PFSK-1 (cell line): ENCODE results near the gene RTN4RL2.

Source experiments
- POLR2AphosphoS5 ChIP-seq: IDR thresholded peaks from 2 replicates; pipeline ENCODE4 v1.6.1; 2012; ENCODE audit warnings: low read depth, mild to moderate bottlenecking, control low read depth, low read length, moderate library complexity
- REST ChIP-seq, 2 experiments: IDR thresholded peaks; 2 replicates each; pipeline versions ENCODE4 v1.6.1 to v1.8.0; 2011 to 2012; ENCODE audit warnings: low read depth in 2 of 2, low read length in 2 of 2, control low read depth in 1 of 2, inconsistent platforms in 1 of 2, mild to moderate bottlenecking in 1 of 2, moderate library complexity in 1 of 2; ENCODE audit not compliant: insufficient read depth in 1 of 2
- SIN3A ChIP-seq: IDR thresholded peaks from 2 replicates; pipeline ENCODE4 v1.6.1; 2012; ENCODE audit warnings: mild to moderate bottlenecking, low read length, moderate library complexity, borderline replicate concordance; ENCODE audit not compliant: insufficient read depth
- TAF1 ChIP-seq: IDR thresholded peaks from 2 replicates; pipeline ENCODE4 v1.6.1; 2012; ENCODE audit warnings: low read length, control low read depth, borderline replicate concordance; ENCODE audit not compliant: insufficient read depth

GRCh38 chr11:57440744-57441414 lies 19.4 kb upstream of the RTN4RL2 start:
- TF ChIP-seq REST (IDR thresholded peaks at IDR 0.05; ENCODE audit: insufficient read depth in 1 of 2, low read depth in 2 of 2, low read length in 2 of 2) = no peak
- TF ChIP-seq POLR2AphosphoS5 = no peak
- TF ChIP-seq TAF1 = no peak
- no peak for TF ChIP-seq SIN3A
